HG02970 (cell line): ENCODE data around the gene MRTFB.
"Not testable (repeated sequence)": the region's sequence is repeated elsewhere in the genome, so short reads cannot be mapped to it uniquely, and the experiment has no call there.

ENCODE experiments used
- ATAC-seq: cut with Tn5 transposase; IDR thresholded peaks from one replicate; pipeline ENCODE4 v1.9.1; 2021; ENCODE audit warnings: mild to moderate bottlenecking, moderate library complexity, moderate number of reproducible peaks; ENCODE audit not compliant: unreplicated experiment, low FRiP score

MRTFB gene

DNA sequence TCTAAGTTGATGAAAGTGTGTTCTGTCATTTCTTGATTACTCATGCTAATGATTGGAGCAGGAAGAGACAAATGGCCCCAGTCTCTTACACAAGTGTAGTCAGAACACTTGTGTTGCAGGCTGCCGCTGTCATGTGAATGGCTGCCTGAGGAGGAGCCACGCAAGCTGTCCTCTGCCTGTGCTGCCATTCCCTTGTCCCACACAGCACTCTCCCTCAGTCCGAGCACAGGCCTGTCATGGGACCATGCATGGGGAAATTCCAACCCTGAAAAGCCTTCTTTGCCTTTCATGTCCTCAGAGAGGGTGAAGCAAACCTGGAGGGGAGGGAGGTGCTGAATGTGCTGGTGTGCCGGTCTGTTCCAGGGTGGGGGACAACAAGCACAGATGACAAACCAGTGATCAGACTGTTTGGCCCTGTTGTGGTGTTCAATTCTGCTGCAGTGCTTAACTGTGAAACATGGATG, 109.4 kb downstream of the MRTFB start:
- no peak for ATAC-seq

DNA sequence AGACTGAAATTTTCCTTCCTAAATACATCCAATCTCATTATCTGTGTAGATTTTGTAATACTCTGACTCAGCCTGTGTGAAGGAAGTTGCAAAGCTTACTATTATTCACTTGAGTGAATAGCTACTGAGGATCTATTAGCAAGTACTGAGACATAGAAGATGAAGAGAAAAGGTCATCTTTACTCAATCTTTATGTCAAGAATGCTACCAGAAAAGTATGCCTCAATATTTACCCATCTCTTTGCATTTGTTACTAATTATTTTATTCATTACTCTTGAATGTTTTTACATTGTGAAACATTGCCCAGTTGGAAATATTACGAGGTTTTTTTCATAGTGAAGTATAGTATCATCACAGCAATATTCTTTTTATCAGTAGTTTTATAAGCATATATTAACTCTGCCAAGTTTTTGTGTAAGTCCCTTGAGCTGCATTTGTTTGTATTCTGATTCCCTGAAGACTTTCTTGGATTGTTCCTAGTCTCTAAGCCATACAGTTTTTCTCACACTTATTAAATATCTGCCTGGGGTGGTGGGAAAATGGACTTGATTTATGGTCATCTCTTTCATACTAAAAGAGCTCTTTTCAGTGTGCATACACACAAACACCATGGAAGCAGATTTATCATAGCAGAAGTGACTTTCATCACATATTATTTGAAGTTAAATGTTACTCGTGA, 110.4 kb downstream of the MRTFB start:
- ATAC-seq = no peak

DNA sequence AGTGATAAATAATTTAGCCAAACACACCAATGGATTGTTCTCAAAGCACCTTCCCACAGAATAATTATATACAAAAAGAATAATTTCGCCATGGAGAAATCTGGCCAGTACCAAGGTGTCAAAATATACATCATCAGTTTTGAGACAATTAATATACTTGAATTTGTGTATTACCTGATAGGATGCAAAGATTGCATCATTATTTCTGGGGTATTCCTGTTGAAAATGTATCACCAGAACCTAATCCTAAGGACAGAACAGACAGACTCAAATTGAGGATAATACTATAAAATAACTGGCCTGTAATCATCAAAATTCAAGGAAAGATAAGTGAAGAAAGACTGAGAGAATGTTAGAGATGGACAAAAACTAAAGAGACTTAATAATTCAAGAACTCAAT, 111.9 kb downstream of the MRTFB start:
- ATAC-seq = no peak

DNA sequence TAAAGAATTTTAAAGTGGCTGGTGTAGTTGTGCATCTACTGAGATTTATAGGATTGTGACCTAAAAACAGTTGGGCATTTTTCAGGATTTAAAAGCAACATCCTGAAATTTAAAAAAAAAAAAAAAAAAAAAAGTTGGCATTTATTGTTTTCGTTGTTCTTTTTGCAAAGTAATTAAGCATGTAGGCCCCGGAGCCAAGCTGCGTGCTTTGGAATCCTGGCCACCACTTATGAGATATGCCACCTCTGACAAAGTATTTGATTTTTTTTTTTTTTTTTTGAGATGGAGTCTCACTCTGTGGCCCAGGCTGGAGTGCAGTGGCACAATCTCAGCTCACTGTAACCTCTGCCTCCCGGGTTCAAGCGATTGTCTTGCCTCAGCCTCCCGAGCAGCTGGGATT, 112.8 kb downstream of the MRTFB start:
- ATAC-seq = not testable (repeated sequence)

DNA sequence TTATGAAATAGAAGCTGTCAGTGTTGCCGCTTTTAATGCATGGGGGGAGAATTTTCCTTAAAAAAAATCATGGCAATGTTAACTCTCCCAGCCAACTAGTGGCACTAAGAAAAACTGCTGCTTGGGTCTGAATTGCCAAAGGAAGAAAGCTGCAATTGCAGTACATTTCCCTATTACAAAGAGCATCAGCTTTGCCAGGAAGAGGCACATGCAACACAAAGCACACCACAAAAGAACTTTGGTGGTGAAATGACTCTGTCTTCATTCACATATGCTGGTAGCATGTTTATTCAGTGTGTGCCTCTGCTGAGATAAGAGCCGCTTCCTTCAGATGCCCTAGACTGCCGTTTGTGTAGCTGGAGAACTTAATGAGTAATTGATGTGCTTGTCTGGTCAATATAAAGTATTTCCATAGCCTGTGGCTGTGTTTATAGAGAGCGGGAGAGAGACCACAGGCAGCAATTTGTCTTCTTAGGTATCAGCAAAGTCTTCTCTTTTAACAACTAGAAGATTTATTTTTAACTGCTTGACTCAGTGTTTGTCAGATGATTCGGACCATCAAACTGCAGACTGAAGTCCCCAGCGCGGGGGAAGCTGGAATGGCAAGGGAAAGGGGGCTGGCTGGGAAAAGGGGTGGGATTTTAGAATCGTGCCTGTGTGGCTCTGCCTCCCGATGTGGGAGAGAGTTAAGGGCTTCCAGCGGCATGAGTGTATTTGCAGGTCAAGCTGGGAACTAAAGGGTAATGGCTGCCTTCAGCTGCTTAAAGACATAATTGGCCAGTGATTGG, 115.1 kb downstream of the MRTFB start:
- no peak for ATAC-seq

DNA sequence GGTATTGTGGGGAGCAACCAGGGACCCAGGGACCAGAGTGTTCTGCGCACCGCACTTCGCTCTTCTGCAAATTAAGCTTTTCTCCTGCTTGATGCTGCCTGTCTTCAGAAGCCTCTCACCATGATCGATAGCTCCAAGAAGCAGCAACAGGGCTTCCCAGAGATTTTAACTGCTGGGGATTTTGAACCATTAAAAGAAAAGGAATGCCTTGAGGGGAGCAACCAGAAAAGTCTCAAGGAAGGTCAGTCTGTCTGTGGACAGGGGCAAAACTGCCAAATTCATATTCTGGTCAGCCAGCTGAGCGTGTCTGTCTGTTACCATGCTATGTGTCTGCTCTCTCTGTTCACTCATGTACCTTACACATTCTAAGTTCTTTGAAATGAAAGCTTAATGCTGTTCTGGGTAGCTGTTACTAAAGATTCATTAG, 115.7 kb downstream of the MRTFB start:
- ATAC-seq = no peak

DNA sequence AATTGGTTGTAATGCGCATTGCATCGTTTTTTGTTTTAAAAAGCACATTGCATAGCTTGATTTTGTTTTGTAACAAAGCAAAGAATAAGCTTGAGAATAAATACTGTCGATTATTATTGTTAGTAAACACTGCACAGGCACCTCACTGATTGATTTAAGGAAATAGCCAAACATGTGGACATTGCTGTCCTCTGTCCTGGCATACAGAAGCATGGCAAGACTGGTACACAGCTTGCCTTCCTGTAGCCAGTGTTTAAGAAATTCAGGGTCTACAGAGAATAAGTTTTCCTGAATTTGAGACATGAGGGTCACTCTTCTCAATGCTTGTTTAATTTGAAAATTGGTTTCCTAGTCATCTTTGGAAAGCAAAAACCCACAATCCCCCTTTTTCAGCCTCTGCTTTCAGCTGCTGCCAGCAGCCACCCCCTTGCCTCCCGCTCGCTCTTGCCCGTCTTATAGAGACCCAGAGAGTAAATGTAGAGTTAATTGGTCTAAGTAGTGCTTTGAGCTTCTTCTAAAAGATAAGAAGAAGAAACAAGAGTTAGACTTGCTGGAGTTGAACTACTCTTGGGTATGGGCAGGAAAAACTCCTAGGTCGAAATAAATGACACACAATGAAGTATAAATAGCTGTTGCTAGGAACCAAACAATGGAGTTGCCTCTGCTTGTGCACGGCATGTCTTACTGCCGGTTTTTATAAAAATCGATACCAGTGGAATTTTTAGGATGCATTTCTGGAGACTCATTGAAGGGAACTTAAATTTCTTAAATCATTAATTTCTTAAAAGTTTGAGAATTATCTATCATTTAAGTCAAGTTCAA, 116.6 kb downstream of the MRTFB start:
- ATAC-seq = no peak

DNA sequence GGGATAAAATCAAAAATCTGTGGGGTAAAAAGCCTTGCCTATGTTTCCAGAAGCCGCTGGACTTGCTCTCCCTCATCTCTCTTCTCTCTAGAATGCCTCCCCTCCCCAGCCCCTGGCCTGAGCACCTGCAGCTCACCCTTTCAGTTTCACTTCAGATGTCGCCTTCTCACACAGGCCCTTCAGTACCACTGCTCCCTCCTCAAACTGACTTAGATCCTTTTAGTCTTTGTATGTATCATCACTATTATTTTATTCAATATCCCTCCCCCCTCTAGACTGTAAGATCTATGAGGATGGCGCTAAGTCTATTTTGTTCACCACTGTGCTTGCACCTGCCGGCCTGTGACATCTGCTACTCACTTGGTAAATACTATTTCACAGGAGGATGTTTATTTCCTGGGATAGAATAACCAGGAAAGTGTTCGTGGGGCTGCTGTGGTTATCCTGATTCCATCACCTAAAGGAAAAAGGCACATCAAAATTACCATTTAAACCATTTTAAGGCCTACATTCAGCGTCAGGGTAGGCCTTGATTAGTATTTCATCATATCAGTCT, 122.3 kb downstream of the MRTFB start:
- ATAC-seq = no peak

DNA sequence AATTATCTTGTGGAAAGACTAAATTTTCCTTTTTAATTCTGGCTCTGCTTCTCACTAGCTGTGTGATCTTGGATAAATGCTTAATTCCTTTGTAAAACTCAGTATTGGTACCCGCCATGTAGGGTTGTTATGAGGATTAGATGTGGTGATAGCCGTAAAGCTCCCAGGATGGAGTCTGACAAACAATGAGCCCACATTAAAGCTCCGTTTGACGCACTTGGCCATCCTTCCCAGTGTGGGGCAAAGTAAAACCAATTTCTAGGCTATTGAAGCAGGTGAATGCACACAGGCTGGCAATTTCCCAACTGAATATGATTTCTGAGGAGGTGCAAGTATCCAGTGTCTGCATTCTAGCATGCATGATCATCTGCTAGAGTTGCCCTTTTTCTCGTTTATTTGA, 123.6 kb downstream of the MRTFB start:
- no peak for ATAC-seq

DNA sequence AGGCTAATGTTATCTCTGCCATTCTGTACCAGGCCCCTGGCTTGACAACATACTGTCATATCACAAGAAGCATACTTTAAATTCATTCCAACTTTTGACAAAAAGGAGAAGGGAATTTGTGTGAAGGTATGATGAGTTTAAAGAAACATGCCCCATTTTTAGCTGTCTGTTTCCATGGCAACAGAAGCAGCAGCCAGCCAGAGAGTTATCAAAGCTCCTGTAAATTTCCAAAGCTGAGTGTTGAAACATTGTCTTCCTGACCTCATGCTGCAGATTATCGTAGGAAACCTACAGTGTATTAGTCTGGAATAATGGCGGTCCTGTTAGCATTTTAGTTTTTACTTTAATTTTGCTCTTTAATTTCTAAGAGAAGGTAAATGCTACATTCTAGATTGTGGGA, 124.9 kb downstream of the MRTFB start:
- ATAC-seq = no peak

DNA sequence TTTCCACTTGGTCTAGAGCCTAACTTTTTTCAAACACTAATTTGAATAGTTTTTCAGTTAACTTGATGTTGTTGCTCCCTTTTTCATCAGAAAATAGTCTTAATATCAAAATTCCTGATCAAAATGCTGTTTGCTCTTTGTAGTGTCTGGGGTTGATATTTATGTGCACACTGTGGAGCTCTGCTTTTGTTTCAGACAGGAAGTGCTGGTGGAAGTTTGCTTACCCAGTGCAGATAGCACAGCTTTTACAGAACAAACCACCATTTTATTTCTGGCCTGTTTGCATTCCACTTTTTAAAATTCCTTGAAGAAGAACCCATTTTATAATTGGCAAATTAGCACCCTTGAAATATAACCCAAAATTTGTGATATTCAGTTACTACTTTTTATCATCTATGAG, 125.4 kb downstream of the MRTFB start:
- no peak for ATAC-seq

DNA sequence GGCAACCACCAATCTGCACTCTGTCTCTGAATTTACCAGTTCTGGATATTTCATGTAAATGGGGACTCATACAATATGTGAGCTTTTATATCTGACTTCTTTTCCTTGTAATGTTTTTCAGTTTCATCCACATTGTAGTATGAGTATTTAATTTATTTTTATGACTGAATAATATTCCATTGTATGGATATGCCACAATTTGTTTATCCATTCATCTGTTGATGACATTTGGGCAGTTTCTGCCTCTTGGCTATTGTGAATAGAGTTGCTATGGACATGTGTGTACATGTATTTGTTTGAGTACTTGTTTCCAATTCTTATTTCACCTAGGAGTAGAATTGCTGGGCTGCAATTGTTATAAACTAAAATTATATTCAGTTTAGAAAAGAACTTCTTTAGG, 126.9 kb downstream of the MRTFB start:
- no peak for ATAC-seq

DNA sequence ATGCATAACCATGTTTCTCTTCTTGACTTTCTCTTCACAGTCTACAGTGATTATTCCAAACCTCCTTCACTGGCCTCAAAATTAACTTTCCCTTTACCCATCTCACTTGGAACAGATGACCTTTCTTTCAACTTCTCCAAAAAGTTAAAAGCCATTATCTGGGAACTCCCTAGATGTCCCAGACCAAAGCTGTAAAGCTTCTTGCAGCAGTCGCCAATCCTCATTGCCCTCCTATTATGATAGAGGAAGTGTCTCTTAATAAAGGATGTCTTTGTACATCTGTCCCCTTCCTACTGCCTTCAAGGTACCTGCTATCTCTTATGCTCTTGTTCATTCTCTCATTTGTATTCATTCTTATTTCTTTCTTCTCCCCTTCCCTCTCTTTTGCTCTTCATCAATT, 127.5 kb downstream of the MRTFB start:
- ATAC-seq = no peak

DNA sequence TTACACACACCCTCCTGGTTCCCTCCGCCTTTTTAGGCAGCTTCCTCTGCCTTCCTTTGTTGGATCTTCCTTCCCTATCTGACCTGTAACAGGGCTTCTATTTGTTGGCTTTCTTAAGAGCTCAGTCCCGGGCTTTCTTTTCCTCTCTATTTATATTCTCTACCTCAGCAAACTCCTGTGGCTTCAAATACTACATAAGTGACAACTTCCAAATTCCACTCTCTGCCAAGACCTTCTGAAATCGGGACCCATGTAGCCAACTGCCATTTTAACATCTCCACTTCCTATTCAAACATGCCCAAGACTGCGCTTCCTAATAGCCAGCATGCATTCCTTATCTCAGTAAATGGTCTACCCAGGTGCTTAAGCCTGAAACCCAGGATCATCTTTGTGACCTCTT, 128.1 kb downstream of the MRTFB start:
- no peak for ATAC-seq

DNA sequence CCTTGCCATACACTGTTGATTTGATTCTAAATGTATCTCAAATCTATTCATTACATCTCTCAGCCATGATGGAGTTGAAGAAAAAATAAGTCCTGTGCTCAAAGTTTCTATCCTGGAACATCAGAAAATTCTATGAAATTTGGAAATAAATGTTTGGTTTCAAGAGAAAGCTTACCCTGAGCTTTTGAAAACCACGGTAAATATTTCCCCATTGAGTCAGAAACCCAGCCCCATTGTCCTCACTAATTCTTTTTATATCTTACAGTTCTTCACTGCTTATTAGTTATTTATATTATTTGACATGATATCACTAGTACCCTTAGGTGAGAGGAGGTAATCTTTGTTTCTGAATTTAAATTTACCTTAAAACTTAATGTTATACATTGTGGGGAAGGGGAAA, 128.5 kb downstream of the MRTFB start:
- ATAC-seq = no peak

DNA sequence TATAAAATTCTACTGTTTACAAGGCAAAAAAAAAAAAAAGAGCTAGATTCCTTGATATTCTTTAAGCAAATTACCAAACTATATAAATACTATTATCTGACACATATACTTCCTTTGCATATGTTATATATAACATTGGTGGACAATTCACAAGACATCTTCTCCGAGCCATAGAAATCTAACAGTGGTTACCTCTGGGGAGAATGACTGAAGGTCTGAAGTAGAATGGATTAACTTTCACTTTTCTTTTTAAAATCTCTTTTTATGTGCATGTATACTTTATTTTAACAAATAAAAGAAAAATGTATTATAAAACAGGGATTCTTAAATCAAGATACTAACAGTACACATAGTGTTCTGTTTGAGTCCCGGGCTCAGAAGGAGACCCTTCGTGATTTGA, 131.0 kb downstream of the MRTFB start:
- ATAC-seq = no peak

DNA sequence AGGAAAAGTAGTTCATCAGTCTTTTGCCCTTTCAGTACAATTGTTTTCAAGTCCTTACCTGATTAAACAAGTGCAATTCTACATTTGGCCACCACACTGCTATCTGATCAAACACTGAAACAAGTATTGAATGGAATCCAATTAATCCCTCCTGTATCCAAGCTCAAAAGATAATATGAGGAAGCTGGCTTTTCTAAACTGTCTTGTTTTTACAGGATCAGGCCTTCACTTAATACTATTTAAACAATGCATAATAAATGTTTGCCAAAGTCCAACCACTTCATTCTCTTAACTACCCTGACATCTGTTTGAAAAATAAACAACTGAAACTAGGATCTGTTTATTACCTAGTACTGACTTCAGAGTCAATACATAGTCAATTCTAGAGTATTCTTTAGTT, 131.6 kb downstream of the MRTFB start:
- ATAC-seq = no peak

DNA sequence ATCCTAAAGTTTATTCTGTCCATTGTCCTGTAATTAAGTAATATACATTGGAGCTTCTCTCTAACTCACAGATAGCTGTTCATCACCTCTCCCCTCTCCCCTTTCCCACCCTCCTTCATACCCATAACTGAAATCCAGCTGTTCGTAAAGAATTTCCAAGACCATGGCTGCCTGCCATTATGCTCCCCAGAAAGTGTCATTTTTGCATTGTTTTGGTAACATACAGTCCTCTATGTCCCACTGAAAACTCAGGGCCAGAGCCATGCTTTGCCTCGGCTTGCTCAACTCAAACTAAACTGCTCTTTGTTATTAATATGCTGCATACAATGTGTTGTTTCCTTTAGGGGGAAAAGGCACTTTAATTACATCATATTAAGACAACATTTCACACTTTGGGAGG, 132.0 kb downstream of the MRTFB start:
- no peak for ATAC-seq

DNA sequence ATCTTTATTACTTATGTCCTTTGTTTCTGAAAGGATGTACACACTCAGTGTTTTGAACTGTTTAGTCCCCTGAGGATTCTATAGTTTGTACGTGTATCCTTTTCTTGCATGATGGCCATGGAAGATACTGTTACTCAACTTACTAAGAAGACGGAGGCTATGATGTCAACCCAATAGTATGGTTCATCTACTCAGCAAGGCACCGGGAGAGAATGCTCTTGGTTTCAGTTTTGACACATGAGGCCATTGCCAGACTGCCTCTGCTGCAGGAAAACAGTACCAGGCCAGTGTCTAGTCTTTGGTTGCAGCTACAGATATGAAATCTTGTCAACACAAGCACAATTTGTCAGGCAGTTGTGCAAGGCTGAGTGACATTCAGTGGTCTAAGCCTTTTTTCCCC, 134.5 kb downstream of the MRTFB start:
- no peak for ATAC-seq

DNA sequence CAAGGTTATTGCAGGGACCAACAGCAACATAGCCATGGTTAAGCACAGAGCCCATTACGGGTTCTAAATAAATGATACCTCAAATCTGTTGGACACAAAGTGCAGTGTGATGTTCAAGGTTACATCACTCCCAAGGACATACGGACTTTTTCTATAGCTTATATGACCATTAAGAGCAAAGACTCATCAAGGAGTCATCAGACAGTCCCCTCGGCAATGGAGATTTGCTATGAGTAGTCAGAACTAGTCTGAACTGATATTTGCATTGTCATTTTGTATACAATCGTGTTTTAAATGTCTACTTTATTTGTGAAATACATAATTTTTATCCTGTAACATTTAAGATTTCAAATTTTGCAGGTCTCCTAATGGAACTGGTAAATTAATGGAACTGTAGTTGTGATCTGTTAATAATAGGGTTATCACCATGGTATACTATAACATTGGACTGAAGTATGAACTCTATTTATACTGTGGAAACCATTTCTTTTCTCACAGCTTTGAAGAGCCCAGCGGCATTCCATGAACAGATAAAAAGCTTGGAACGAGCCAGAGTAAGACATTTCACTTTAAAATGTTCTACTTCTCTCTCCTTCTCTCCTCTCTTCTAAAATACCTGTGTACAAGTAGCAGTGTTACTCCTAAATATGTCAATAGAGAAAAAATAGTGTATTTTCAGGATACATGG, 140.9 kb downstream of the MRTFB start:
- no peak for ATAC-seq
